ENCODE data around the gene TGFB1I1.

Gene TGFB1I1

GRCh38 chr16:31453255-31454204 lies 18.4 kb upstream of the TGFB1I1 start:
- DNase-seq, result no peak

- DNase-seq, result no peak
Measured at GRCh38 chr16:31455601-31456314, 16.2 kb upstream of the TGFB1I1 start.

GRCh38 chr16:31456988-31457360 lies 15.0 kb upstream of the TGFB1I1 start:
- DNase-seq, result no peak

- DNase-seq, result no peak
Measured at GRCh38 chr16:31458073-31458843, 13.7 kb upstream of the TGFB1I1 start.

GRCh38 chr16:31458844-31459686 lies 12.9 kb upstream of the TGFB1I1 start, which contains the start of gene ARMC5:
TSS of gene ARMC5 (plus strand) at chr16:31459501. CDS start at chr16:31459525, 24 bp downstream.
- DNase-seq, result peak; percentile 97

GRCh38 chr16:31459687-31460581 lies 12.0 kb upstream of the TGFB1I1 start:
- peak; percentile 100 for DNase-seq

- DNase-seq, result no peak
Measured at GRCh38 chr16:31460582-31461002, 11.4 kb upstream of the TGFB1I1 start.

GRCh38 chr16:31461201-31461920 lies 10.6 kb upstream of the TGFB1I1 start:
- DNase-seq, result no peak

GRCh38 chr16:31461921-31462804 lies 9.8 kb upstream of the TGFB1I1 start:
- DNase-seq, result no peak

- no peak for DNase-seq
Measured at GRCh38 chr16:31464348-31464769, 7.6 kb upstream of the TGFB1I1 start.

- no peak for DNase-seq
Measured at GRCh38 chr16:31464781-31465260, 7.1 kb upstream of the TGFB1I1 start.

GRCh38 chr16:31465788-31466370 lies 6.1 kb upstream of the TGFB1I1 start:
- DNase-seq, result no peak

- DNase-seq, result no peak
Measured at GRCh38 chr16:31466381-31466841, 5.5 kb upstream of the TGFB1I1 start.

GRCh38 chr16:31467151-31467773 lies 4.7 kb upstream of the TGFB1I1 start:
- no peak for DNase-seq

- DNase-seq, result no peak
Measured at GRCh38 chr16:31467858-31468257, 4.1 kb upstream of the TGFB1I1 start.

GRCh38 chr16:31470615-31471014 lies 1.3 kb upstream of the TGFB1I1 start:
- no peak for DNase-seq

GRCh38 chr16:31471241-31471874 lies 594 bp upstream of the TGFB1I1 start:
- DNase-seq, result no peak
